Activated gamma-delta T cell treated with anti-CD3 and anti-CD28 coated beads, Interleukin-2, amount 50 U/mL, for 16 hours (primary cell): Measurements from ENCODE around the gene SP9.
A peak's percentile ranks its signal among the peaks of the same experiment; 100 is the strongest.

ENCODE experiments used
- DNase-seq: peaks from one replicate; pipeline ENCODE4 v3.0.0-alpha.2; 2020; ENCODE audit warnings: low read depth

SP9 gene

GRCh38 chr2:174333372-174334277 lies 1.1 kb upstream of the SP9 start:
- no peak for DNase-seq

DNA sequence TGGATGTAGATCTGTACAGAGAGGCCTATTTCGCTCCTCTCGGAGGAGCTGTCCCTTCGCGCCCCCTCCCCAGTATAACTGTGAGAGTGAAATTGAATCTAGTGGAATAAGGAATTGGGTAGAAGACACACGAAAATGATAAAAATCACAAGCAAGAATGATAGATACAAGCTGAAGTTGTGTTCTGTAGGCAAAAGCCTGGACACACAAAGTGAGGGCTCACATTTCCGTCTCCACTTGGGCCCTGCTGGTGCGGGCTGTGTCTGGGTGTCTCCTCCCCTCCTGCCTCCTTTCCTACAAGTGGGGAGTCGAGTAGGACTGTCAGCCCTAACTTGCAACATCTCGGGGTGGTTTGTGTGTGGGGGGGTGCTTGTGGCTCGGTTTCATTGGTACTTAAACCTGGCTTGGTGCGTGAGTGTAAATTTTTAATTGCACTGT lies 457 bp upstream of the SP9 start:
- DNase-seq: no peak

DNA sequence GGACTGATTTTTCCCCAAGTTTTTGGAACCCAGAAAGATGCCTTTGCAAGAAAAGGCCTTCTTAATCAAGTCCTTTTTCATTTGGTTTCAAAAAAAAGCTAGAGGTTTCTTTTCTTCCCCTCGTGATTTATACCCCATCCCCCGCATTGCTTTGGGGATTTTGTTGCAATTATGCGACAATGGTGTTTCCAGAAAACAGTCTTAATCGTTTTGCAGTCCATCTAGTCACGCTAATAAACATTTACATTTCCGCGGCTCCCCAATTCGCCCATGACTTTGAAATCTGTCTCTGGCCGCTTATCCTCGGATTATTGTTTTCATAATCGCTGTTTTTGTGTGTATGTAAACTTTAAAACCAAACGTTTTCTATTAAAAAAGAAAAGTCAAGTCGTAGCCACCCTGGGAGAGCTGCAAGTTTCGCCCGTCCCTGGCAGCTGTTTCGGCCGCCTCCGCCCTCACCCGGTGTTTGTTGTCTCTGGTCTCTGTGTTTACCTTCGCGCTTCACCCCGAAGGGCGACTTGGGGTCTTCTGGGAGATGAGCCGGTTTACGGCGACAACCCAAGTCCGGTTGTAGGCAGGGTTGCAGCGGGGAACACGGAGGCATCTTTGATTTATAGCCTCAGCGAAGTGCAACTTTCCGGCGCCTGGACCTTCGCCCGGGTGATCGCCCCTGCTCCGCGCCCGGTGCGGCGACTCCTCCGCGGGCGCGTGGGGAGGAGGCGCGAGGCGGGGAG lies 667 bp downstream of the SP9 start:
- DNase-seq: no peak

DNA sequence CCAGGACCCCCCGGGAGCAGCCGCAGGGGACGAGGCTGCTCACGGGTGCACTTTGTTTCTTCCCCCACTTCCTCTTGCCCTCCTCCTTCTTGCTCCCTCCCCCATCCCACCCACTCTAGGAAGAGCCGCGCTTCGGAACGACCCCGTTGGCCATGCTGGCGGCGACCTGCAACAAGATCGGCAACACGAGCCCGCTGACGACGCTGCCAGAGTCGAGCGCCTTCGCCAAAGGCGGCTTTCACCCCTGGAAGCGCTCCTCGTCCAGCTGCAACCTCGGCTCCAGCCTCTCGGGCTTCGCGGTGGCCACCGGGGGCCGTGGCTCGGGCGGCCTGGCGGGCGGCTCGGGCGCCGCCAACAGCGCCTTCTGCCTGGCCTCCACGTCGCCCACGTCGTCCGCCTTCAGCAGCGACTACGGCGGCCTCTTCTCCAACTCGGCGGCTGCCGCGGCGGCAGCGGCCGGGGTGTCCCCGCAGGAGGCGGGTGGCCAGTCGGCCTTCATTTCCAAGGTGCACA lies 1.3 kb downstream of the SP9 start:
- no peak for DNase-seq

- DNase-seq: no peak
Measured at GRCh38 chr2:174336501-174337336, 2.0 kb downstream of the SP9 start.

- DNase-seq: no peak
Measured at GRCh38 chr2:174337337-174338146, 2.8 kb downstream of the SP9 start.

GRCh38 chr2:174338147-174338605 lies 3.4 kb downstream of the SP9 start:
- DNase-seq: no peak

GRCh38 chr2:174338671-174339560 lies 4.2 kb downstream of the SP9 start:
- DNase-seq: no peak

GRCh38 chr2:174339561-174340399 lies 5.0 kb downstream of the SP9 start:
- DNase-seq: no peak

DNA sequence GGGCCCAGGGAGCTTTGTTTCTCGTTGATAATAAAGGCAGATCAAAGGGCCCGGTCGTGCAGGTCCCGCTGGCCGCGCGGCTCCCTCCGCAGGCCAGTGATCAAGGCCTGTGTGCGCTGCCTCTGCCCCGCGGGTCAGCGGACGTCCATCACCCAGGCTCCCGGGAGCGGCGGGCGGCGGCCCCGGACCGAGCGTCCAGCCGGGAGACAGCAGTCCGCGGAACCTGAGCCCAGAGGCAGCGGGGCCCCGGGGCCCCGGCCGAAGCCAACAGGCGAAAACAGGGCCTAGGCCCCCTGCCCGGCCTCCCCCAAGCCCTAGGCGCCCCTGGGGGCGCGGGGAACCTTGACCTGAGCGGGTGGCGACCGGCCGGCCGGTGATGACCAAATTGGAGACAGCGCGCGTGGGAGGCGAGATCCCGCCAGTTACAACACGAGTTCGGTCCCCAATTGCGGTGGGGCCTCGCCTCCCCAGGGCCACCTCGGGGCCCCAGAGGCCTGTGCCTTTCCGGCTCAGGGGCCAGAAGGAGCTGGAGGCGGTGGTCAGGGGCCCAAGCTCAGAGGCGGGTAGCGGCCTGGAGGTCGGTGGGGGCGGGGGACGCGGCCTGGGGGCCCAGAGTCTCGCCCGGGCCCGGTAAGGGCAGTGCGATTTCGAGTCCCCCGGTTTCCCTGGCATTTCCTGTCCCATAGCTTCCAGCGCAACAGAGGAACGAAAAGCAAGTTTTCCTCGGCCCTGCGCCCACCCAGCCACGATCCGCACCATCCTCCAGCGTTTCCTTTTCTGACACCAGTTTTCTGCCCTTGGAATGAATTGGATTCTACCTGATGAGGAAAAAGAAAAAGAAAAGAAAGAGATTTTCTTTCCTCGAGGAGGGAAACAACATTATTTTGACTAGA lies 5.9 kb downstream of the SP9 start:
- no peak for DNase-seq

GRCh38 chr2:174341293-174341994 lies 6.7 kb downstream of the SP9 start:
- DNase-seq: peak; percentile 75

DNA sequence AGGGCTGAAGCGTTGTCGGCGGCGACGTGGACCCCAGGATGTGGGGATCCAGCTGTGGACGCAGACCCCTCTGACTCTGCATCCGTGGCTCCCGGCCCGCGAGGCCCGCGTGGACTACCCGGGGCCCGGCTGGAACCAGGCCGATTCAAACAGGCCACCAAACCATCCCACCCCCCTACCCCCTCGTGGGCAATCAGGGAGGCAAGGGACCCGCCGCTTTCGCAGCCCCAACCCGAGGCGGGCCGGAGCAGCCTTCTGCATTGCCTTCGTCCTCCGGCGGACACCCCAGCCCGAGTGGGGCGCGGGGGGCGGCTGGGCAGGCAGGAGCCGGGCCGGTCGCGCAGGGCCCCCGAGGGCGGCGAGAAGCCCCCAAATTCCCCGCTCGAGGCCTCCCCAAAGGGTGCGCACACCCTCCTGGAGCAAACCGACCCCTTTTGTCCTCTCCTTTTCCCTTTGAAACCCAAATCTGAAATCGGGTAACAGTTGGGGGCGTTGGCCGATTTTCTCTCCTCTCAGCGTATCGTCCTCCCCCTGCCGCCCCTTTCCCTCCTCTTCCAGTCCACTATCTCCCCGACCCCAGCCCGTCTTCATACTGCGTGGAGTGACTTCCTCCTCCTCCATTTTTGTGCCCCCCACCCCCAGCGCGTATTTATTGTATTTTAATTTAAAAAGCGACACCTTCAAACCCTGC lies 7.4 kb downstream of the SP9 start:
- DNase-seq: no peak

DNA sequence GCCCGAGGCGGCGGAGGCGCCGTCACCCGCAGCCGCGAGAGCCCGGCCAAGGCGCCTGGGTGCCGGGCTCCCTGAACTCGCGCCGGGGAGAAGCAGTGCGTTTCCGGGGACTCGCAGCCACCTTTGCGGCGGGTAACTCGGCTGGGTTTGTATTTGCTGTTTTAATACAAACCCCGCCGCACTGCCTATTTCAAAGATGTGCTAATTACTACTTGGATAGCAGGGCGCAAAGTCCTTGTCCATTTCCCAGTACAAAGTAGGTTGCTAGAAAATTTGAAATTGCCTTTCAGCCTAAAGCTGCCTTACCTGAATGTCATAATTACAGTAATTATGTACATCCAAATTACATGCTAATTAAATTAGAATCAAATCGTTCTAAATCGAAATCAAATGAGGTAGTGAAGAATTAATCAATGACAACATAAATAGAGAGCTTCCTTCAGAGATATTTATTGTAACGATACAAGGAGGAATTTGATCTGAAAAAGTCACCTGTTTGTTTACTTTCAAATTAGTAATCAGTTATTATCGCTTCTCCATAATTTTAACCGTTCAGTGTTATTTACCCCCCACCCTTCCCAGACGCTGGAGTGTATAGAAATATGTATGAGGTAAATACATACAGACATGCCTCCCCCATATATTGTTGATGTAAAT lies 8.1 kb downstream of the SP9 start:
- DNase-seq: no peak

- DNase-seq: no peak
Measured at GRCh38 chr2:174343343-174343622, 8.5 kb downstream of the SP9 start.

DNA sequence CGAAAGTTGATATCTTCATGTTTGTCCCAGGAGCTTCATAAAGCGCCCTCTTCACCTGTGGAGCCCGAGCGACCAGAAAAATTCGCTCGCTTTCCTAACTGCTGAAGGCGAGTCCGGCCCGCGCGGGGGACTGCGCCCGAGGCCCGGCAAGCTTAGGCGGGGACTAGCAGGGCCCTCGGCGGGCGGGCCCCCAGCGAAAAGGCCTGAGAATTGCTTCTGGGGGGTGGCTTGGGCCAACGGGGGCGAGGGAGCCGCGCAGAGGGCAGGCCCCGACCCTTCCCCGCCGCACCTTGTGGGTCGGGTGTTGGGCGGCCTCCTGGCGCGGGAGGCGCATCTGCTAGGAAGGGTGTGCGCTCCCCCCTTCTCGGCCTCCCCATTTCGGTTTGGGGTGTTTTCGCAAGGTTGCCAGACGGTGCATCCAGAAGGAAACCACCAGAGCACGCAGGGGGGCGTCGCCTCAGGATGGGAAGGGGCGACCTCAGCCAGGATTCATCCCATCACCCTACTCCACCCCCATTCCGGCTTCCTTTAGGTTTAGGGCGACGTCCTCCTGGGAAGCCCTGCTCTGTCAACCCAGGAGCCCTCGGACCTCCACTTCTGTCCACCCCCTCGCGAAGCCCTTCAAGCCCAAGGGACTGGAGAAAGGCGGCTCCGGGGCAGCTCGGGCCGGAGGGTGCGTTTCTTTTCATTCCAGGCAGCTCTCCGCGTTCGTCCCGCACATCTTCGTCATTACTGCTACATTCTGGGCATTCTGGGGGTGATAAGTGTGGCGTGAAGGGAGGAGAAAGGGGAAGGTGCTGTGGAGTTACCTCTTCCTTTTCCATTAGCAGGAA lies 9.1 kb downstream of the SP9 start:
- no peak for DNase-seq
